IPS-NIHi7 (cell line): ENCODE results near the gene DYNC2LI1.
"Not testable (repeated sequence)": the region's sequence is repeated elsewhere in the genome, so short reads cannot be mapped to it uniquely, and the experiment has no call there.

Source experiments
- DNase-seq: peaks from one replicate; pipeline ENCODE4 v3.0.0; 2012; ENCODE audit warnings: mixed read lengths; ENCODE audit errors: extremely low spot score

DYNC2LI1 gene

GRCh38 chr2:43773876-43774613 is at the start of gene DYNC2LI1:
Gene DYNC2LI1 (plus strand): TSS chr2:43774039. CDS start chr2:43774139, 100 bp downstream.
- peak; percentile 96 for DNase-seq

GRCh38 chr2:43724728-43725526 is 48.9 kb upstream of the DYNC2LI1 start:
- DNase-seq, result no peak

GRCh38 chr2:43725711-43726246 is 48.1 kb upstream of the DYNC2LI1 start:
- no peak for DNase-seq

- not testable (repeated sequence) for DNase-seq
Measured at GRCh38 chr2:43726961-43727633, 46.7 kb upstream of the DYNC2LI1 start.

GRCh38 chr2:43727634-43728014 is 46.2 kb upstream of the DYNC2LI1 start:
- no peak for DNase-seq

- DNase-seq, result peak; percentile 33
Measured at GRCh38 chr2:43729491-43730174, 44.2 kb upstream of the DYNC2LI1 start.

- no peak for DNase-seq
Measured at GRCh38 chr2:43731211-43731610, 42.6 kb upstream of the DYNC2LI1 start.

GRCh38 chr2:43736637-43737036 is 37.2 kb upstream of the DYNC2LI1 start:
- DNase-seq, result no peak

- peak; percentile 27 for DNase-seq
Measured at GRCh38 chr2:43737097-43737854, 36.6 kb upstream of the DYNC2LI1 start.

GRCh38 chr2:43737855-43738254 is 36.0 kb upstream of the DYNC2LI1 start:
- no peak for DNase-seq

- DNase-seq, result no peak
Measured at GRCh38 chr2:43738257-43738656, 35.6 kb upstream of the DYNC2LI1 start.

GRCh38 chr2:43743706-43744105 is 30.1 kb upstream of the DYNC2LI1 start:
- DNase-seq, result no peak

GRCh38 chr2:43745457-43745856 is 28.4 kb upstream of the DYNC2LI1 start:
- no peak for DNase-seq

- no peak for DNase-seq
Measured at GRCh38 chr2:43748333-43748732, 25.5 kb upstream of the DYNC2LI1 start.

GRCh38 chr2:43749583-43749982 is 24.3 kb upstream of the DYNC2LI1 start:
- DNase-seq, result no peak

- no peak for DNase-seq
Measured at GRCh38 chr2:43751476-43751990, 22.3 kb upstream of the DYNC2LI1 start.

GRCh38 chr2:43752302-43752701 is 21.5 kb upstream of the DYNC2LI1 start:
- no peak for DNase-seq

GRCh38 chr2:43754180-43754579 is 19.7 kb upstream of the DYNC2LI1 start:
- DNase-seq, result no peak

- DNase-seq, result no peak
Measured at GRCh38 chr2:43758739-43759138, 15.1 kb upstream of the DYNC2LI1 start.

GRCh38 chr2:43759195-43759594 is 14.6 kb upstream of the DYNC2LI1 start:
- no peak for DNase-seq

- DNase-seq, result no peak
Measured at GRCh38 chr2:43762286-43762685, 11.6 kb upstream of the DYNC2LI1 start.
